ENCODE measurements around the gene RTEL1. TPM values are rescaled to one million over a fixed set of nuclear protein-coding genes. Genes with fewer than 3 reads are reported as not detected.

Gene RTEL1
- total and polyA plus RNA-seq, 9 of the 15 experiments (the other 6 are each of a cell fraction or from before 2014, with no cell fraction given) = 0.36 to 61.0 (median 17.9) TPM

DNA sequence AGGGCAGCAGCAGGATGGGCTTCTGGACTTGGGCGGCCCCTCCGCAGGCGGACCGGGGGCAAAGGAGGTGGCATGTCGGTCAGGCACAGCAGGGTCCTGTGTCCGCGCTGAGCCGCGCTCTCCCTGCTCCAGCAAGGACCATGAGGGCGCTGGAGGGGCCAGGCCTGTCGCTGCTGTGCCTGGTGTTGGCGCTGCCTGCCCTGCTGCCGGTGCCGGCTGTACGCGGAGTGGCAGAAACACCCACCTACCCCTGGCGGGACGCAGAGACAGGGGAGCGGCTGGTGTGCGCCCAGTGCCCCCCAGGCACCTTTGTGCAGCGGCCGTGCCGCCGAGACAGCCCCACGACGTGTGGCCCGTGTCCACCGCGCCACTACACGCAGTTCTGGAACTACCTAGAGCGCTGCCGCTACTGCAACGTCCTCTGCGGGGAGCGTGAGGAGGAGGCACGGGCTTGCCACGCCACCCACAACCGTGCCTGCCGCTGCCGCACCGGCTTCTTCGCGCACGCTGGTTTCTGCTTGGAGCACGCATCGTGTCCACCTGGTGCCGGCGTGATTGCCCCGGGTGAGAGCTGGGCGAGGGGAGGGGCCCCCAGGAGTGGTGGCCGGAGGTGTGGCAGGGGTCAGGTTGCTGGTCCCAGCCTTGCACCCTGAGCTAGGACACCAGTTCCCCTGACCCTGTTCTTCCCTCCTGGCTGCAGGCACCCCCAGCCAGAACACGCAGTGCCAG is 38.7 kb downstream of the RTEL1 start, which contains the start of gene TNFRSF6B (continued):
- TF ChIP-seq FUS (optimal IDR thresholded peaks at IDR 0.05; ENCODE audit: low read depth, low read length) (peak; percentile 94), HNRNPL (IDR thresholded peaks at IDR 0.05; ENCODE audit: low read depth, low read length) (peak; percentile 95; the same call in 1 of the 2 replicates), SAP30 (IDR thresholded peaks at IDR 0.05; ENCODE audit: borderline replicate concordance, insufficient read depth, low read depth, low read length, poor library complexity, severe bottlenecking) (no peak), BCOR (IDR thresholded peaks at IDR 0.05) (no peak), KDM4B (IDR thresholded peaks at IDR 0.05; ENCODE audit: borderline replicate concordance in 2 of 2, low read depth in 1 of 2) (no peak), EP300 (IDR thresholded peaks at IDR 0.05; ENCODE audit: low read length) (no peak), SREBF2 (CRISPR knock-in tag; IDR thresholded peaks at IDR 0.05) (no peak)

DNA sequence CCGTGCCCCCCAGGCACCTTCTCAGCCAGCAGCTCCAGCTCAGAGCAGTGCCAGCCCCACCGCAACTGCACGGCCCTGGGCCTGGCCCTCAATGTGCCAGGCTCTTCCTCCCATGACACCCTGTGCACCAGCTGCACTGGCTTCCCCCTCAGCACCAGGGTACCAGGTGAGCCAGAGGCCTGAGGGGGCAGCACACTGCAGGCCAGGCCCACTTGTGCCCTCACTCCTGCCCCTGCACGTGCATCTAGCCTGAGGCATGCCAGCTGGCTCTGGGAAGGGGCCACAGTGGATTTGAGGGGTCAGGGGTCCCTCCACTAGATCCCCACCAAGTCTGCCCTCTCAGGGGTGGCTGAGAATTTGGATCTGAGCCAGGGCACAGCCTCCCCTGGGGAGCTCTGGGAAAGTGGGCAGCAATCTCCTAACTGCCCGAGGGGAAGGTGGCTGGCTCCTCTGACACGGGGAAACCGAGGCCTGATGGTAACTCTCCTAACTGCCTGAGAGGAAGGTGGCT is 39.3 kb downstream of the RTEL1 start:
- FAIRE-seq (no peak), DNase-seq (ENCODE audit: extremely low read depth in 1 of 4, low spot score in 3 of 4) (peak in 1 of 4 experiments; percentile 11), ATAC-seq (no peak)
- Histone ChIP-seq H3K4me2 (ENCODE audit: insufficient read depth, low read length) (no peak overlapping the region), H3K9ac (ENCODE audit: insufficient read depth in 1 of 2, low read depth in 2 of 2, low read length in 2 of 2) (no peak overlapping the region; a peak in 1 of 4 replicates), H3K36me3 (ENCODE audit: control insufficient read depth, insufficient read depth, low read length) (peaks cover 26% of the 10 kb centered on the region; the same call in 2 of the 3 replicates), H3K27ac (ENCODE audit: extremely low read depth, low read depth, low read length) (no peak overlapping the region), H3K9me3 (replicated peaks; ENCODE audit: control insufficient read depth, insufficient read depth, low read depth, low read length) (no peaks in the 10 kb centered on the region), H3K9me1 (ENCODE audit: control insufficient read depth, insufficient read depth, low read length) (no peaks in the 10 kb centered on the region), H3K4me1 (replicated peaks in 1 of 2; ENCODE audit: control insufficient read depth in 2 of 2, insufficient read depth in 2 of 2, low read length in 2 of 2) (peaks cover 9 to 81% of the 10 kb centered on the region in 2 experiments), H2AFZ (ENCODE audit: low read depth, low read length) (no peak overlapping the region), H3K4me3 (no peak overlapping the region), H3K79me2 (ENCODE audit: control insufficient read depth, insufficient read depth, low read length) (no peaks in the 10 kb centered on the region), H3K27me3 (ENCODE audit: control insufficient read depth in 2 of 2, insufficient read depth in 2 of 2, low read length in 2 of 2) (no peaks in the 10 kb centered on the region), H4K20me1 (replicated peaks; ENCODE audit: control insufficient read depth, insufficient read depth, low read length) (no peaks in the 10 kb centered on the region; the same call in 1 of the 2 replicates)
- no TSS peak for BruUV-seq (replicated peaks)
- CTCF ChIA-PET (ENCODE audit: low intra/inter-chr PET ratio) = no interaction called here
- POLR2A ChIA-PET = interaction anchor here (0.6 to 3.1 kb wide), 4 partner anchors 10 to 167 kb away, joined by 3 to 27 read pairs (median 4); partner anchors contain the start of genes ARFRP1, TPD52L2 and ZGPAT
- WGBS (ENCODE audit: insufficient coverage, low coverage, missing lambda C conversion rate) = 70% methylated on average over 4 of the region's 7 CpGs
- intact Hi-C loops (cut with micrococcal nuclease) (no loop called here), in situ Hi-C loops (cut with MboI) (no loop called here)
- TF ChIP-seq, protein P1, sequence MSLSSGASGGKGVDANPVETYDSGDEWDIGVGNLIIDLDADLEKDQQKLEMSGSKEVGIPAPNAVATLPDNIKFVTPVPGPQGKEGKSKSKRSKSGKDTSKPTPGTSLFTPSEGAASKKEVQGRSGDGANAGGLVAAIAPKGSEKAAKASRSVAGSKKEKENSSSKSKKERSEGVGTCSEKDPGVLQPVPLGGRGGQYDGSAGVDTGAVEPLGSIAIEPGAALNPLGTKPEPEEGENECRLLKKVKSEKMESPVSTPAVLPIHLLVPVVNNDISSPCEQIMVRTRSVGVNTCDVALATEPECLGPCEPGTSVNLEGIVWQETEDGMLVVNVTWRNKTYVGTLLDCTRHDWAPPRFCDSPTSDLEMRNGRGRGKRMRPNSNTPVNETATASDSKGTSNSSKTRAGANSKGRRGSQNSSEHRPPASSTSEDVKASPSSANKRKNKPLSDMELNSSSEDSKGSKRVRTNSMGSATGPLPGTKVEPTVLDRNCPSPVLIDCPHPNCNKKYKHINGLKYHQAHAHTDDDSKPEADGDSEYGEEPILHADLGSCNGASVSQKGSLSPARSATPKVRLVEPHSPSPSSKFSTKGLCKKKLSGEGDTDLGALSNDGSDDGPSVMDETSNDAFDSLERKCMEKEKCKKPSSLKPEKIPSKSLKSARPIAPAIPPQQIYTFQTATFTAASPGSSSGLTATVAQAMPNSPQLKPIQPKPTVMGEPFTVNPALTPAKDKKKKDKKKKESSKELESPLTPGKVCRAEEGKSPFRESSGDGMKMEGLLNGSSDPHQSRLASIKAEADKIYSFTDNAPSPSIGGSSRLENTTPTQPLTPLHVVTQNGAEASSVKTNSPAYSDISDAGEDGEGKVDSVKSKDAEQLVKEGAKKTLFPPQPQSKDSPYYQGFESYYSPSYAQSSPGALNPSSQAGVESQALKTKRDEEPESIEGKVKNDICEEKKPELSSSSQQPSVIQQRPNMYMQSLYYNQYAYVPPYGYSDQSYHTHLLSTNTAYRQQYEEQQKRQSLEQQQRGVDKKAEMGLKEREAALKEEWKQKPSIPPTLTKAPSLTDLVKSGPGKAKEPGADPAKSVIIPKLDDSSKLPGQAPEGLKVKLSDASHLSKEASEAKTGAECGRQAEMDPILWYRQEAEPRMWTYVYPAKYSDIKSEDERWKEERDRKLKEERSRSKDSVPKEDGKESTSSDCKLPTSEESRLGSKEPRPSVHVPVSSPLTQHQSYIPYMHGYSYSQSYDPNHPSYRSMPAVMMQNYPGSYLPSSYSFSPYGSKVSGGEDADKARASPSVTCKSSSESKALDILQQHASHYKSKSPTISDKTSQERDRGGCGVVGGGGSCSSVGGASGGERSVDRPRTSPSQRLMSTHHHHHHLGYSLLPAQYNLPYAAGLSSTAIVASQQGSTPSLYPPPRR (CRISPR knock-in tag; IDR thresholded peaks at IDR 0.05; ENCODE audit: borderline replicate concordance) = no peak
- TF ChIP-seq CEBPB (tag; IDR thresholded peaks at IDR 0.05) = no peak
- no peak for TF ChIP-seq SAFB2 (IDR thresholded peaks at IDR 0.05; ENCODE audit: borderline replicate concordance, low read depth, low read length, severe bottlenecking)
- TF ChIP-seq SOX6 (IDR thresholded peaks at IDR 0.05) = no peak
- TF ChIP-seq ARID2 (IDR thresholded peaks at IDR 0.05) = no peak
- TF ChIP-seq CCAR2 (IDR thresholded peaks at IDR 0.05; ENCODE audit: low read depth, low read length) = no peak
- peak; percentile 71 for TF ChIP-seq NFIC (IDR thresholded peaks at IDR 0.05)
- TF ChIP-seq TAF15 (IDR thresholded peaks at IDR 0.05; ENCODE audit: low read depth, low read length) = peak; percentile 85; the same call in 1 of the 2 replicates
